Measurements from ENCODE around the gene DMC1.
A peak's percentile ranks its signal among the peaks of the same experiment; 100 is the strongest.
"Not testable (repeated sequence)": the region's sequence is repeated elsewhere in the genome, so short reads cannot be mapped to it uniquely, and the experiment has no call there.

Gene DMC1

GRCh38 chr22:38501797-38502672 lies 67.9 kb downstream of the DMC1 start:
- no peak for DNase-seq

GRCh38 chr22:38497869-38498268 lies 72.1 kb downstream of the DMC1 start:
- DNase-seq, result no peak

GRCh38 chr22:38494939-38495338 lies 75.0 kb downstream of the DMC1 start:
- no peak for DNase-seq

- DNase-seq, result peak; percentile 65
Observed at GRCh38 chr22:38494498-38494897, 75.5 kb downstream of the DMC1 start.

- no peak for DNase-seq
Observed at GRCh38 chr22:38491707-38492348, 78.2 kb downstream of the DMC1 start.

GRCh38 chr22:38490915-38491314 lies 79.1 kb downstream of the DMC1 start:
- DNase-seq, result peak; percentile 38

GRCh38 chr22:38490475-38490874 lies 79.5 kb downstream of the DMC1 start:
- no peak for DNase-seq

GRCh38 chr22:38489561-38490145 lies 80.3 kb downstream of the DMC1 start:
- no peak for DNase-seq

- DNase-seq, result no peak
Observed at GRCh38 chr22:38489142-38489541, 80.8 kb downstream of the DMC1 start.

- DNase-seq, result no peak
Observed at GRCh38 chr22:38487946-38488345, 82.0 kb downstream of the DMC1 start.

- DNase-seq, result no peak
Observed at GRCh38 chr22:38485783-38486182, 84.2 kb downstream of the DMC1 start.

- no peak for DNase-seq
Observed at GRCh38 chr22:38484244-38484643, 85.7 kb downstream of the DMC1 start.

- DNase-seq, result no peak
Observed at GRCh38 chr22:38482662-38483308, 87.2 kb downstream of the DMC1 start.

GRCh38 chr22:38481871-38482332 lies 88.1 kb downstream of the DMC1 start:
- no peak for DNase-seq

- DNase-seq, result no peak
Observed at GRCh38 chr22:38481162-38481870, 88.7 kb downstream of the DMC1 start.

GRCh38 chr22:38479096-38479837 lies 90.7 kb downstream of the DMC1 start:
- DNase-seq, result no peak

GRCh38 chr22:38477585-38477984 lies 92.4 kb downstream of the DMC1 start:
- no peak for DNase-seq

GRCh38 chr22:38474003-38474607 lies 95.9 kb downstream of the DMC1 start:
- DNase-seq, result no peak

- DNase-seq, result no peak
Observed at GRCh38 chr22:38471237-38471636, 98.7 kb downstream of the DMC1 start.

- DNase-seq, result not testable (repeated sequence)
Observed at GRCh38 chr22:38470179-38470578, 99.8 kb downstream of the DMC1 start.

GRCh38 chr22:38469306-38469781 lies 100.6 kb downstream of the DMC1 start:
- no peak for DNase-seq
